ENCODE measurements around the gene ANKRD23. TPM values are rescaled to one million over a fixed set of nuclear protein-coding genes. Genes with fewer than 3 reads are reported as not detected.

The ANKRD23 gene
- total RNA-seq, 3 donors from 2014 or later = 2.9 to 6.3 (median 4.6) TPM

DNA sequence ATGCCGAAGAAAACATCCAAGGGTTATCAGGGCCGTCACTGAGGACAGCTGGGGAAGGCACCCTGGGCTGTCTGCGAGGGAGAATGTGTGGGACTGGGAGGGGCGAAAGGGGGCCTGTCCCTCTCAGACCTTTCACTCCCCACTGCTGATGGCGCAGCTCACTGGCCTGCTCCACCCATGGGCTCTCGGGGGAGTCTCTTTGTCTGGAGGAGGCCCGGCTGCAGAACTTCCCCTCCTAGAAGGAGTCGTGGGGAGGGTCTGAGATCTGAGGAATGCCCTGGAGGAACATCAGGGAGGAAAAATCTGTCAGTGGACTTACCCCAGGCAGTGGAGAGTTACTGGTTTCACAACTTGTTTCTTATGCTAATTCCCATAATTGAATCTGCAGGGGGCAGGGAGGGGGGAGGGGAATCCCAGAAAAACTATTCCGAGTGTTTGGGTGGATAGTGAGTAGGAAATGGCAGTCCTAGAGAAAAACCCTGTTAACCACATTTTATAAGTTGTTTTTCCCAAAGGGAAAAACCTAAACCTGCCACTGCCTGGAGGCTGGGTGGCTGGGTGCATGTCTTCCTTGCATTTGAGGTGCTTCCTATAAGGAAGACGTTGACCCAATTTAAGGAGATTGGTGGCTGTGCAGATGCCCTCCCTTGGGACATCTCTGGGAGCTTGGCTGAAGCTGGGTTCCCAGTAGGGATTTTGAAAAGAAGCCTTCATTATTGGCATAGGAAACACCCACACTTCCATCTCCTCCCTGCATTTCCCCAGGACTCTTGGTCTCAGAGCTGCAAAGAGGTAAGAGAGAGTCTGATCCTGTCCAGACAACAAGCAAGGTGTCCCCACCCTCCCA is 37.8 kb upstream of the ANKRD23 start:
- Mint-ChIP-seq H3K27me3 (ENCODE audit: low read depth) (no peaks in the 10 kb centered on the region), H3K4me1 (ENCODE audit: low read depth) (no peaks in the 10 kb centered on the region), H3K4me3 (no peak overlapping the region), H3K36me3 (ENCODE audit: insufficient read depth) (no peaks in the 10 kb centered on the region), H3K9me3 (no peaks in the 10 kb centered on the region)
- ATAC-seq (no peak), DNase-seq (no peak)

GRCh38 chr2:96880891-96881273 is 37.1 kb upstream of the ANKRD23 start:
- DNase-seq (no peak), ATAC-seq (no peak)
- peaks cover 1% of the 10 kb centered on the region for H3K4me1 Mint-ChIP-seq (ENCODE audit: low read depth)
- no peaks in the 10 kb centered on the region for H3K27me3 Mint-ChIP-seq (ENCODE audit: low read depth)
- no peaks in the 10 kb centered on the region for H3K9me3 Mint-ChIP-seq
- no peak overlapping the region for H3K4me3 Mint-ChIP-seq
- no peaks in the 10 kb centered on the region for H3K36me3 Mint-ChIP-seq (ENCODE audit: insufficient read depth)

DNA sequence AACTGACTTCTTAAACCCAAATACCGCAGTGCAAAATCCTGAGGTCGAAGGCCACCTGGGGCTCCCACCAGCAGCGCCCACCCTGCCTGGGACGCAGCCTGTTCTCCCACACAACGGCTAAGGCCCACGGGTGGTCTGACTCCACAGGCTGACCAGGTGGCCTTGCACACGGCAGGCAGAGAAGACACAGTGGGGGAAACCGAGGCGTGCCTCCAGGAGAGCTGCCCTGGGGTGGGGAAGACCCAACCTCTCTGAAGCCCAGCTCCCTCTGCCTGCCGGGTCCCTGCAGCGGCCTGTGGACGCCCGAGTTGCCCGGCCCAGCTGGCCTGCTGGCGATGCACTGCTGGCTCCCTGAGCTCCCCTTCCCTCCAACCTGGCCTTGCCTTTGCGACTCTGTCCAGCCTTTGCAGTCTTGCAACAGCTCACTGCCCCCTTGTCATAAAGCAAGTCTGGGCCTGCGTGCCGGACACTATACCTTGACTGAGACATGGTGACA is 35.8 kb upstream of the ANKRD23 start:
- ATAC-seq = no peak
- H3K27me3 Mint-ChIP-seq (ENCODE audit: low read depth) = no peaks in the 10 kb centered on the region
- DNase-seq = no peak
- no peak overlapping the region for H3K4me3 Mint-ChIP-seq
- H3K9me3 Mint-ChIP-seq = no peaks in the 10 kb centered on the region
- H3K4me1 Mint-ChIP-seq (ENCODE audit: low read depth) = peaks cover 9% of the 10 kb centered on the region
- H3K36me3 Mint-ChIP-seq (ENCODE audit: insufficient read depth) = no peaks in the 10 kb centered on the region

DNA sequence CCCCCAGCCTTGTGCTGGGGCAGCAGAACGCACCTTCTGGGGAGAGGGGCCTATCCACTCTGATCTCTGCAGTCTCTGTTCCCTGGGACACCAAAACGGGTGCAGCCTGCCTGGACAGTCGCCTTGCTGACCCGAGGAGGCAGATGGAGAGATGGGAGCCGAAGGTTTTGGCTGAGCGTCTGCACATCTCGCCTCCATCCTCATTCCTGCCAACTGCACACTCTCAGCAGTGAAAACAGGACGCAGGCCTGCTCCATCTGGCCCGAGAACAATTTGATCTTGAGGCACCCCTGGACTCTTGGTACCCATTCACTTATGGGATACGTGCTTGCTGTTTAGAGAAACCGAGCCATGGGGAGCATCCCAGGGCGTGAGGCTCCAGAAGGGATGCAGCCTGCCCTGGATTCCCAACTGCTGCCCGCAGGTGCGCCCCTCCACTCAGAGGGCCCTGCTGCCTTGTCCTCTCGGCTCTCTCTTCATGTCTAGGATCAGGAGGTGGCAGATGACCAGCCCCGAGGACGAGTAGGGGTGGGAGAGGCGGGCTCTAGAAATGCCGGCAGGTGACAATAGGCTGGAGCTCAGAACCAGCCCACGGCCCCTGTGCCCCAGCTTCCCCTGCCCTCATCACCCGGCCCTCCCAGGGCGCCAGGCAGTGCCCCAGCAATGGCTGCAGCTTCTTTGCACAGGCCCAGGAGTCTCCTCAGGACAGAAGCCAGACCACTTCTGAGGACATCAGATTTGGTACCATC is 35.1 kb upstream of the ANKRD23 start:
- H3K9me3 Mint-ChIP-seq = no peaks in the 10 kb centered on the region
- ATAC-seq (no peak), DNase-seq (no peak)
- no peaks in the 10 kb centered on the region for H3K36me3 Mint-ChIP-seq (ENCODE audit: insufficient read depth)
- peaks cover 15% of the 10 kb centered on the region for H3K4me1 Mint-ChIP-seq (ENCODE audit: low read depth)
- H3K4me3 Mint-ChIP-seq = no peak overlapping the region
- H3K27me3 Mint-ChIP-seq (ENCODE audit: low read depth) = no peaks in the 10 kb centered on the region

DNA sequence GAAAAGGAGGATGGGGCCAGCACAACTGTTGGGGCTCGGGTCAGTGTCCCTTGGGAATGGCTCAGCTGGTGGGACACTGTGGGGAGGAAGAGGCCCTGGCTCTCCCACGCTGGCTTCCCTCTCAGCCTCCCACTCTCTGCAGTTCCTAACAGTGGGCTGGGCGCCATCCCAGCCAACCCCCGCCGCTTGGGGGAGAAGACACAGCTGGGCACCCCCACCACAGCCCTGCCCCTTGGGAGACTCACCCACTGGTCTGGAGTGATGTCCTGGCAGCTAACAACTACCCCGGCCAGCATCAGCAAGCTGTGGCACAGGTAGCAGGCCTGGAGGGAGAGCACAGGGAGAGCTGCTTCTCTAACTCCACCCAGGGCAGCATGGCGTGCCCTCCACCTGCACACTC is 34.4 kb upstream of the ANKRD23 start:
- no peaks in the 10 kb centered on the region for H3K27me3 Mint-ChIP-seq (ENCODE audit: low read depth)
- no peaks in the 10 kb centered on the region for H3K9me3 Mint-ChIP-seq

GRCh38 chr2:96877631-96878092 is 33.8 kb upstream of the ANKRD23 start:
- Mint-ChIP-seq H3K4me3 (no peak overlapping the region), H3K36me3 (ENCODE audit: insufficient read depth) (no peaks in the 10 kb centered on the region), H3K27me3 (ENCODE audit: low read depth) (no peaks in the 10 kb centered on the region), H3K9me3 (no peaks in the 10 kb centered on the region), H3K4me1 (ENCODE audit: low read depth) (peaks cover 27% of the 10 kb centered on the region)
- DNase-seq (no peak), ATAC-seq (no peak)

More for the DNA sequence above, 34.4 kb upstream of the ANKRD23 start:
- Mint-ChIP-seq H3K36me3 (ENCODE audit: insufficient read depth) (no peaks in the 10 kb centered on the region), H3K4me1 (ENCODE audit: low read depth) (peaks cover 22% of the 10 kb centered on the region), H3K4me3 (no peak overlapping the region)
- ATAC-seq (no peak), DNase-seq (no peak)

DNA sequence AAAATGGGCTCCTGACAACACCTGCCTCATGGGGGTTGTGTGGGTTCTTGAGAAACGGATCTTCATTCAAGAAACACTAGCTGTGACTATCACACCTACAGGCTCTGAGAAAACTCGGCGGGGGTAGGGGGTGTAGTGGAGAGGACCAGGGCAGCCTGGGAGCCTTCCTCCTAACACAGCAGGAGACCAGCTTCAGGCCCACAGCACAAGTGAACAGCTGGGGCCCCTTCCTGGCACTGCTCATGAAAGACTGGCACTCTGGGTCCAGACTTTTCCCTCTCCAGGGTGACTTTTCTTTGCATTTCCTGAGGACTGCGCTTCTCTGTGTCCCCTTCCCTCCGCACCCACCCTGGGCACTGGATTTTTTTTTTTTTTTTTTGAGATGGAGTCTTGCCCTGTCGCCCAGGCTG is 33.2 kb upstream of the ANKRD23 start:
- H3K36me3 Mint-ChIP-seq (ENCODE audit: insufficient read depth) = no peaks in the 10 kb centered on the region
- H3K27me3 Mint-ChIP-seq (ENCODE audit: low read depth) = no peaks in the 10 kb centered on the region
- H3K4me3 Mint-ChIP-seq = no peak overlapping the region
- no peak for DNase-seq
- H3K9me3 Mint-ChIP-seq = no peaks in the 10 kb centered on the region
- no peak for ATAC-seq
- peaks cover 28% of the 10 kb centered on the region for H3K4me1 Mint-ChIP-seq (ENCODE audit: low read depth)

DNA sequence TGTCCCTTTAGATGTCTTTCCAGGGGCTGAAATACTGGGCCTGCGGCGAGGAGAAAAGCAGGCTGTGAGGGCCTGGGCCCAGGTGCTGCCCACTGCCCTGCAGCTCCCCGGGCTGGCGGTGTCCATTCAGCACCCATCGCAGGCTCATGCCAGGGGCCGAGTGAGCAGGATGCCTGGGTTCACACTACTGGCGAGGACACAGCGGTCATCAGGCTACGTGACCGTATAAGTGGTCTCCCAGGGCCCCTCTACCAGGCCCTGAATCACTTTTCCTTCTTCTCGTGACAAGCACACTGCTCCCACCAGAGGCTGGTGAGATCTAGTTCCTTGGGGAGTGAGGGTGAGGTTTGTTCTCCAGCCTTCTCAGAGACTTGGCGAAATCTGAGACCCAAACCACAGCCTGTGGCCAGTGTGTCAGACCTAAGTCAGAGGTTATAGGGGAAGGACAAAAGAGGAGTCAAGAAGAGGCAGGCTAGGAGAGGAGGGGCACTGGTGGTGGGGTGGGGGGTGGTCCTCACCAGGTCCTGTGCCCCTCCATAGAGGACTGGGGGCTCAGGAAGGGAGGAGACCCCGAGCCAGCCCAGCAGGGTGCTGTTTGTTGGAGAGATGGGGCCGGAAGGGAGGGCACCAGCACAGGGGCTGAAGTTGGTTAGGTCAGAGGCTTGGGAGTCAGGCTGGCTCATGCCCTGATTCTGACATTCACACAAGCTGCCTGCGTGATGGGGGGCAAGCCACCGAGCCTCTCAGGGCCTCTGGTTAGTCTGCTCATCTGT is 32.6 kb upstream of the ANKRD23 start:
- DNase-seq (no peak), ATAC-seq (no peak)
- Mint-ChIP-seq H3K4me1 (ENCODE audit: low read depth) (peaks cover 28% of the 10 kb centered on the region), H3K27me3 (ENCODE audit: low read depth) (no peaks in the 10 kb centered on the region), H3K36me3 (ENCODE audit: insufficient read depth) (no peaks in the 10 kb centered on the region), H3K4me3 (no peak overlapping the region), H3K9me3 (no peaks in the 10 kb centered on the region)

DNA sequence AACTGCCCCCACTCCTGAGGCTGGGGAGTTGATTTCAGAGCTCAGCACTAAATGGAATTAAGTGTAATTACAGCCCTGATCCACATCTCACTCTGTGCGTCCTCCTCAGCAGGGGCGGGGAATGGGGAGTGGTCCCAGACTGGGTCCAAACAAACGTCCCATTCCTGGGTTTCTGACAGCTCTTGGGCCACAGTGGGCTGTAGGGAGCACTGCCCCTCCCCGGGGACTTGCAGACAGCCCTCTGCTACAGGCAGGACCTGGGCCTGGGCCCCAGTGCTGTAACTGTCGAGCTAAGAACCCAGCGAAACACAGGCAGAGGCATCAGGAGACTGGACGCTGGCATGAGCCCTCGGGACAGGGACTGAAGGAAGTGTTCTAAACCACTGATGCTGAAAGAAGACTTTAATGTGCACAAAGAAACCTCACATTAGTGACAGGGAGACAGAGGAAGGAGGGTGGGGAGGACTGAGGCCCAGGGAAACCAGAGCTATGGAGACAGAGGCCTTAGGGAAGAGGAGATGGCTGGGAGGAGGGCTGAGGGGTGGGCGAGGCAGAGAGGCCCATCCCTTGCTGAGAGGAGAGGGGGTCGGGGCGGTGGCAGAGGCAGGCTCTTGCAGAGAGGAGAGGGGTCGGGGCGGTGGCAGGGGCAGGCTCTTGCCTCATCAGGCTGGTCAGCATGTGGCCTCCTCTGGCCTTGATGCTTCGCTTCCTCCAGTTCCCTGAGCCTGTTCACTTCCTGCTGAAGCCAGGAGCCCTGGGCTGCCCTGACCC is 31.9 kb upstream of the ANKRD23 start:
- H3K9me3 Mint-ChIP-seq = no peaks in the 10 kb centered on the region
- no peaks in the 10 kb centered on the region for H3K27me3 Mint-ChIP-seq (ENCODE audit: low read depth)
- H3K4me1 Mint-ChIP-seq (ENCODE audit: low read depth) = peaks cover 33% of the 10 kb centered on the region
- H3K4me3 Mint-ChIP-seq = no peak overlapping the region
- DNase-seq (no peak), ATAC-seq (no peak)
- H3K36me3 Mint-ChIP-seq (ENCODE audit: insufficient read depth) = no peaks in the 10 kb centered on the region

GRCh38 chr2:96874198-96874831 is 30.5 kb upstream of the ANKRD23 start:
- Mint-ChIP-seq H3K9me3 (no peaks in the 10 kb centered on the region), H3K27me3 (ENCODE audit: low read depth) (no peaks in the 10 kb centered on the region), H3K4me1 (ENCODE audit: low read depth) (peaks cover 37% of the 10 kb centered on the region), H3K4me3 (no peak overlapping the region), H3K36me3 (ENCODE audit: insufficient read depth) (no peaks in the 10 kb centered on the region)
- ATAC-seq (peak; percentile 17 to 41), DNase-seq (no peak)

GRCh38 chr2:96873651-96874096 is 29.9 kb upstream of the ANKRD23 start:
- no peaks in the 10 kb centered on the region for H3K9me3 Mint-ChIP-seq
- ATAC-seq (no peak), DNase-seq (no peak)
- H3K4me1 Mint-ChIP-seq (ENCODE audit: low read depth) = peaks cover 37% of the 10 kb centered on the region
- no peak overlapping the region for H3K4me3 Mint-ChIP-seq
- H3K36me3 Mint-ChIP-seq (ENCODE audit: insufficient read depth) = no peaks in the 10 kb centered on the region
- no peaks in the 10 kb centered on the region for H3K27me3 Mint-ChIP-seq (ENCODE audit: low read depth)

DNA sequence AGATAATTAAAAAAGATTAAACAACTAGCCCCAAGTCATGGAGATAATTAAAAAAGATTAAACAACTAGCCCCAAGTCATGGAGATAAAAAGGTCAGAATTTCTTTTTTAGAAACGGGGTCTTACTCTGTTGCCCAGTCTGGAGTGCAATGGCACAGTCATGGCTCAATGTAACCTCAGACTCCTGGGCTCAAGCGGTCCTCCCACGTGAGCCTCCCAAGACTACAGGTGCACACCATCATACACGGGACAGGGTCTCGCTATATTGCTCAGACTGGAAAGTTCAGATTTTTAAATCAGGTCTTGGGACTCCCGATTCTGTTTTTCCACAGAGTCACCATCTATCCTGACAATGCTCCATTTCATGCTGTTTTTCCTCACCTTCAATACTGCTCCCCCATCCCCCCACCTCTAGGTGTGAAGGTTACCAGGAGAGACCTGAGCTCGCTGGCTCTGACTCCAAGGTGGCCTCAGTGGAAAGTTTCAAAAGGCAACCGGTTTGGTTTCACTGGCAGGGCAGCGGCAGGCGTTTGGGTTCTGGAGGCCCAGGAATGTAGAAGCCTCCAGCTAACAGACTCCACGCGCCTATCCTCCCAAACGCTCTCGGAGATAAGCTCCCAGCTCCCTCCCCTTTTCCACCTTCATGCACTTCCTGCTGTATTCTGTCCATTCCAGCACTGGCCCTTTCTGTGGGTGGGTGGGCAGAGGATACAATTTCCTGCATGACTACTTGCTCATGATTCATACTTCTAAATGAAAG is 28.9 kb upstream of the ANKRD23 start:
- H3K4me3 Mint-ChIP-seq = no peak overlapping the region
- no peaks in the 10 kb centered on the region for H3K27me3 Mint-ChIP-seq (ENCODE audit: low read depth)
- DNase-seq = no peak
- no peaks in the 10 kb centered on the region for H3K9me3 Mint-ChIP-seq
- peaks cover 41% of the 10 kb centered on the region for H3K4me1 Mint-ChIP-seq (ENCODE audit: low read depth)
- H3K36me3 Mint-ChIP-seq (ENCODE audit: insufficient read depth) = no peaks in the 10 kb centered on the region
- ATAC-seq = no peak

Measured in activated T-cell treated with anti-CD3 and anti-CD28 coated beads, Interleukin-2, amount 50 U/mL, for 4 hours (primary cell).